Nephron progenitor cell (in vitro differentiated cells): ENCODE results near the gene RXRG.

ENCODE experiments used
- DNase-seq: peaks from one replicate; pipeline ENCODE4 v3.0.0; 2021
- H3K27ac Mint-ChIP-seq: 2 replicates; pipeline ENCODE4 v1.8.0; 2021; ENCODE audit warnings: mild to moderate bottlenecking, moderate library complexity, mixed read lengths
- H3K27me3 Mint-ChIP-seq: 2 replicates; pipeline ENCODE4 v1.8.0; 2021; ENCODE audit warnings: mild to moderate bottlenecking, low read depth, mixed read lengths; ENCODE audit not compliant: poor library complexity
- H3K36me3 Mint-ChIP-seq: 2 replicates; pipeline ENCODE4 v1.8.0; 2021; ENCODE audit warnings: low read depth, mixed read lengths
- H3K4me1 Mint-ChIP-seq: 2 replicates; pipeline ENCODE4 v1.8.0; 2021; ENCODE audit warnings: mixed read lengths
- H3K4me3 Mint-ChIP-seq: 2 replicates; pipeline ENCODE4 v1.8.0; 2021; ENCODE audit warnings: mild to moderate bottlenecking, moderate library complexity, mixed read lengths
- H3K9me3 Mint-ChIP-seq: 2 replicates; pipeline ENCODE4 v1.8.0; 2021; ENCODE audit warnings: mild to moderate bottlenecking, moderate library complexity, mixed read lengths
- TF ChIP-seq, protein P1 (sequence below): fragments of 200-600 bp; sonication (generic); IDR thresholded peaks from 2 replicates; pipeline ENCODE4 v1.5.0; 2021; ENCODE audit warnings: antibody characterized with exemption

The RXRG gene

DNA sequence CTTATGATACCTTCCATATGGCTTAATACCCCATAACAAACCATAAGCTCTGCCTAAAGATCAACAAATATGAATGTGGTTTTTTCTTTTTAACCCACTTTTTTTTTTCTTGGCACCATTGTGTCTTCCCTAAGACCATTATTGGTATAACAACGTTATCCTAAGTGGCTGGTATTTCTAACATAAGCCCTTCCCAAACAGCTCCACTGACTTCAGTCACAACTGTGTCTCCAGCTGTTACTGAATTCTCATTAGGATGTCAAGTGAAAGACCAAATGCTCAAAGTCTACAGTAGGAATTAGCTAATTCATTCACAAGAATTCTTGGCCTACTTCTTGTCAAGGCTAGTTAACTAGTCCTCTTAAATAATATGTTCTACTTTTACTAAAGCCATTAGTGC lies 4.2 kb upstream of the RXRG start:
- Mint-ChIP-seq H3K4me1 (peaks cover 12% of the 10 kb centered on the region), H3K36me3 (no peaks in the 10 kb centered on the region), H3K27ac (no peak overlapping the region), H3K9me3 (no peaks in the 10 kb centered on the region), H3K4me3 (no peak overlapping the region), H3K27me3 (peaks cover 18% of the 10 kb centered on the region)
- TF ChIP-seq, protein P1, sequence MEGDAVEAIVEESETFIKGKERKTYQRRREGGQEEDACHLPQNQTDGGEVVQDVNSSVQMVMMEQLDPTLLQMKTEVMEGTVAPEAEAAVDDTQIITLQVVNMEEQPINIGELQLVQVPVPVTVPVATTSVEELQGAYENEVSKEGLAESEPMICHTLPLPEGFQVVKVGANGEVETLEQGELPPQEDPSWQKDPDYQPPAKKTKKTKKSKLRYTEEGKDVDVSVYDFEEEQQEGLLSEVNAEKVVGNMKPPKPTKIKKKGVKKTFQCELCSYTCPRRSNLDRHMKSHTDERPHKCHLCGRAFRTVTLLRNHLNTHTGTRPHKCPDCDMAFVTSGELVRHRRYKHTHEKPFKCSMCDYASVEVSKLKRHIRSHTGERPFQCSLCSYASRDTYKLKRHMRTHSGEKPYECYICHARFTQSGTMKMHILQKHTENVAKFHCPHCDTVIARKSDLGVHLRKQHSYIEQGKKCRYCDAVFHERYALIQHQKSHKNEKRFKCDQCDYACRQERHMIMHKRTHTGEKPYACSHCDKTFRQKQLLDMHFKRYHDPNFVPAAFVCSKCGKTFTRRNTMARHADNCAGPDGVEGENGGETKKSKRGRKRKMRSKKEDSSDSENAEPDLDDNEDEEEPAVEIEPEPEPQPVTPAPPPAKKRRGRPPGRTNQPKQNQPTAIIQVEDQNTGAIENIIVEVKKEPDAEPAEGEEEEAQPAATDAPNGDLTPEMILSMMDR, result no peak
- no peak for DNase-seq

DNA sequence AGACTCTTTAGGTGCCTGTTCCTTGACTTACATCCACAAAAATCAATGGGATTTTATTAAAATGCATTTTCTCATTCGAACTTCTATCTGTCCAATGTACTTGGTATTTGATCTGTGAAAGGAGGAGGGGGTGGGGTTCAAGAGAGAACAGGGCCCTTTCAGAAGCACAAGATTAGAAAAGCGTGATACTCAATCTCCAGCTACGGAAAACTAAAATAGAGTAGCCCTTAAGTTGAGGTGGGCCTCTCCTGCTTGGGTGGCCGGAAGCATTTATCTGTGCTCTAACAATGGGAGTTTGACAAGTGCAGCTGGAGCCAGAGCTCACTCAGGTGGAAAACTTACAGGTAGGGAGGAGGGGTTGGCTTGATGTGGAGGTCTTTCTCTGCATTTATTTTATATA lies 462 bp upstream of the RXRG start:
- TF ChIP-seq, protein P1, result no peak
- Mint-ChIP-seq H3K36me3 (no peaks in the 10 kb centered on the region), H3K9me3 (no peaks in the 10 kb centered on the region), H3K27me3 (peaks cover 23% of the 10 kb centered on the region), H3K4me1 (peaks cover 17% of the 10 kb centered on the region), H3K27ac (no peak overlapping the region), H3K4me3 (no peak overlapping the region)
- no peak for DNase-seq

DNA sequence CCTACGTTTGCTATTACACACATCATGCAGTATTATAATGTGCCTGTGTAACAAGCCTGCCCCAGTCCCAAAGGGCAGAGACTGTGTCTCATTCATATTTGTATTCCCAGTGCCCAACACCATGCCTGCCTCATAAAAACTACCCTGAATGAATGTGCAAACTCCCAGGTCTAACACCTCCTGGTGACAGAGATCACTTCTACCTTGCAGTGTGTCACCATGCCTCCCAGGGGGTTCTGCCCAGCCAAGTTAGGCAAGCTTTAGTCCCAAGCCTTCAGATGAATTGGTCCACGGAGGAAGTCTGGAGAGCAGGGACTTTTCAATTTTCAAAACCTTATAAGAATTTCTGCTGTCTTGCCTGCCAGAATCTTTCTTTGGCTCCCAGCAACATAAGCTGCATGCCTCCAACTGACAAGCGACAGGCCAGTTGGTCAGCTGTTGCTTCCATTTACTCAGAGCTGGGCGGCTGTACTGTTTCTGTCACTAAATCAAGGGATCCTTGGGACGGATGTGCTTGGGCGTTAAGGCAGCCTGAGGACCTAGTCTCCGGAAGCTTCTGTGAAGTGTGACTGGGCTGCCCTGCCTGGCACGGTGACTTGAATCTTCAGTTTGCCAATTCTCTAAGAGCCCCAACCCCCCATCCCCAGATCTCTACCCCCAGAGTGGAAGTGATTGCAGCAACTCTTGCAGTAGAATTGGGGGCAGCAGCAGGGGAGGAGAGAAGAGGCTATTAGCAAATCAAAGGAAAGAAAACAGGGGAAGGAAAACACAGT lies 1.2 kb downstream of the RXRG start:
- Mint-ChIP-seq H3K4me3 (no peak overlapping the region), H3K27me3 (peaks cover 25% of the 10 kb centered on the region), H3K9me3 (no peaks in the 10 kb centered on the region), H3K27ac (no peak overlapping the region), H3K36me3 (no peaks in the 10 kb centered on the region), H3K4me1 (peaks cover 22% of the 10 kb centered on the region)
- TF ChIP-seq, protein P1, result no peak
- peak; percentile 21 for DNase-seq

DNA sequence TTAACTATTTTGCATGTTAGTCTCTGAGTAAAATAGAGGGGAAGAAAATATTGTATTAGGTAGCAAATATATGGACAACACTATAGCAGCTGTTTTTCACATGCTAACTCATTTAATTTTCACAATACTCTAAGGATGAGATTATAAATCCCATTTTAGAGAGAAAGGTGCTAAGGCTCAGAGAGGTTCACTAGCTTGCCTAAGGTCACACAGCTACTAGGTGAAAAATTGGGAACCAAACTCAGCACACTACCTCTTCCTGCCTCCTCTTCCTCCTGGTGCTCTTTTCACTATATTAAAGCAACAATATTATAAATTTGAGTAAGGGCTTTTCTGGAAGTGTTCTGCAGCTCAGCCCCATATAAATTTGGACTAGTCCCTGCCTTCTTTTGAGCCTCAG lies 2.3 kb downstream of the RXRG start:
- Mint-ChIP-seq H3K4me1 (peaks cover 13% of the 10 kb centered on the region), H3K27ac (no peak overlapping the region), H3K36me3 (no peaks in the 10 kb centered on the region), H3K9me3 (no peaks in the 10 kb centered on the region), H3K27me3 (peaks cover 14% of the 10 kb centered on the region), H3K4me3 (no peak overlapping the region)
- TF ChIP-seq, protein P1, result no peak
- DNase-seq, result no peak

DNA sequence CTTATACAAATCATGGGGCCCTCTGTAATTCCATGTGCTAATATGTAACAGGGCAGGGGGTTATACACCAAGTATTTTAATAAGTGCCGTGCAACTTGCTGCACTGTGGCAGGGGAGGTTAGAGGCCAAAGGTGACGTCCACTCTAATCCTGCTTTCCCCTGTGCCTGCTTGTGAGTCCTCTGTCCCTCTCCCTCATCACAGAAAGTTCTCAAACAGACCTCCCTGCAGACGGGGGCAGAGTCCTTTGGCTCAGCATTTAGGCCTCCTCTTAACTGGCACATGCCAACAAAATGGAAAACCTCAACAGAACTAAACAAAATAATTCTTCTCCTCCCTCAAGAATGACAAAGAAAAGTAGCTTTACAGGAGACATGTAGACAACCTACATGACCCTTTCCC lies 2.9 kb downstream of the RXRG start:
- Mint-ChIP-seq H3K36me3 (no peaks in the 10 kb centered on the region), H3K27ac (no peak overlapping the region), H3K9me3 (no peaks in the 10 kb centered on the region), H3K4me3 (no peak overlapping the region), H3K4me1 (peaks cover 16% of the 10 kb centered on the region), H3K27me3 (peaks cover 8% of the 10 kb centered on the region)
- DNase-seq, result no peak
- TF ChIP-seq, protein P1, result no peak

DNA sequence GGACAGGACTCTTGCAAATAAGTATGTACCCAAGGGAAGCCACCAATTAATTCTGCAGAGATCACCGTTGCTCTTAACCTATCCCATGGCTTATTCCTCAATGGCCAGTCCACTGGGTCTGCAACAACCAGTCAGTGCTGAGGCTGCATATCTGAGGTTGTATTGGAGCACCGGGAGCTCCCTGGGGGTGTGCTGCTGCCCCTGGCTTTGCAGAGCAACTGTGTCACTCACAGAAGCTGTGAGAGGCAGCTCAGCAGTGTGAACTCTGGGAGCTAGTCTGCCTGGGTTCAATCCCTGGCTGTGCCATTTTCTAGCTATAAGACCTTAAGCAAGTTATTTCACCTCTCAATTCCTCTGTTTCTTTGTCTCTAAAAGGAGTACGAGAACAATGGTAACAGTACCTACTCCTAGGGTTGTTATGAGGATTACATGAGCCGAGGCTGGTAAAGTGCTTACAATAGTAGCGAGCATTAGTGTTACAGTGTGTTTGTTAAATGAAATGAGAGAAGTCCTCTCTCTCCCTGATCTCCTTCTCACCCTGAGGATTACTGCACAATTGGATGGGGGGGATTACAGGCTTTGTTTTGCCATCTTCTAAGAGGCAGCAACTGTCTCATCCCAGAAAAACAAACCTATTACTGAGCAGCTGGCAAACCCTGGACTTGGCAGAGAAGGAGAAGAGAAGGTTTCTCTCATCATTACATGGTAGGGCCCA lies 3.6 kb downstream of the RXRG start:
- Mint-ChIP-seq H3K9me3 (no peaks in the 10 kb centered on the region), H3K27ac (no peak overlapping the region), H3K4me1 (peaks cover 23% of the 10 kb centered on the region), H3K27me3 (peaks cover 8% of the 10 kb centered on the region), H3K36me3 (no peaks in the 10 kb centered on the region), H3K4me3 (no peak overlapping the region)
- TF ChIP-seq, protein P1, result no peak
- no peak for DNase-seq
